Cortex of kidney (tissue), 1 donor: ENCODE results near the gene HACD3.
"Not testable (repeated sequence)": the region's sequence is repeated elsewhere in the genome, so short reads cannot be mapped to it uniquely, and the experiment has no call there.

ENCODE experiments used
- DNase-seq: peaks from one replicate; lab custom pipeline; 2025; lab: John Stamatoyannopoulos, UW

The HACD3 gene

DNA sequence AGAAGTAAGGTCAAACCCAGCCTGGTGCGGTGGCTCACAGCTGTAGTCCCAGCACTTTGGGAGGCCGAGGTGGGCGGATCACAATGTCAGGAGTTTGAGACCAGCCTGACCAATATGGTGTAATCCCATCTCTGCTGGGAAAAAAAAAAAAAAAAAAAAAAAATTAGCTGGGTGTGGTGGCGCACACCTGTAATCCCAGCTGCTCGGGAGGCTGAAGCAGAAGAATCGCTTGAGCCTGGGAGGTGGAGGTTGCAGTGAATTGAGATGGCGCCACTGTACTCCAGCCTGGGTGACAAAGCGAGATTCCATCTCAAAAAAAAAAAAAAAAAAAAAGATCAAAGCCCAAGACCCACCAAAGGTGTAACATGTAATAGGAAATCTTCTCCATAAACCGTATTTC lies 19.0 kb downstream of the HACD3 start:
- not testable (repeated sequence) for DNase-seq

DNA sequence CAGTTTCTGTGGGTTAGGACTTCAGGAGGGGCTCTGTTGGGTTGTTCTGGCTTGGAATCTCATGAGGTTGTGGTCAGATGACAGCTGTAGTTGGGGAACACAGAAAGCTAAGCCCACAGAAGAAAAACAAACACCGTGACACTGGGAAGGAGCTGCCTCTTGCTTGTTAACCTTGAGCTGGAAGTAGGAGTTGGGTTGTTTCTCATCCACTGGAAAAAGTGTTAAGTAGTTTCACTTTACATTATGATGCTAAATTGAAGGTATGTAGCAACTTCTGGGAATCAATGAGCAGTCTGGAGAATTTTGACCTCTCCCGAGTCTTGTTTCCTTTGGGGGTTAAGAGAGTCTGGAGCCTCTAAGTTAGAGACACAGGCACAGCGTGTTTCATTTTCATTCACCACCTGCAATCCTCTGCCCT lies 20.4 kb downstream of the HACD3 start:
- DNase-seq: no peak

DNA sequence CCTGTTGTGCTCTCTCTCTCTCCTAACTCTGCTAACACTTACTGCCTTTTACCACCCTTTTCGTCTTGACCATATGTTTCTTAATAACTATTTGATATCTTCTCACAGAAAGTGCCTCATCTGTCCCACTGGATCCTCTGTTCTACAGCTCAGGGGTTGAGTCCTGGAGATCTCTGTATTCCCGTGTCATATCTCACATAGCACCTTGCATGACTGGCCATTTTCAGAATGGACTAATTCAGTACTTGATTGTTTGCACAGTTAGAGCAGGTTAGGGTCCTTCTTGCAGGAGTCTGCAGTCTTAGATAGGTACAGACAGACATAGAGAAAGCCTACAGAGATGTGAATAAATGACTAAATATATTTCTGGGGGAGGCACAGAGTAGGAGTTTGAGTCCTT lies 20.9 kb downstream of the HACD3 start:
- DNase-seq: no peak

DNA sequence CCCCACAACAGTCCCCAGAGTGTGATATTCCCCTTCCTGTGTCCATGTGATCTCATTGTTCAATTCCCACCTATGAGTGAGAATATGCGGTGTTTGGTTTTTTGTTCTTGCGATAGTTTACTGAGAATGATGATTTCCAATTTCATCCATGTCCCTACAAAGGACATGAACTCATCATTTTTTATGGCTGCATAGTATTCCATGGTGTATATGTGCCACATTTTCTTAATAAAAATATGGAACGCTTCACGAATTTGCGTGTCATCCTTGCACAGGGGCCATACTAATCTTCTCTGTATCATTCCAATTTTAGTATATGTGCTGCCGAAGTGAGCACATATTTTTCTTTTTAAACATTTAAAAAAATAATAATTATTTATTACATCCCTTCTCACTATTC lies 22.6 kb downstream of the HACD3 start:
- not testable (repeated sequence) for DNase-seq

DNA sequence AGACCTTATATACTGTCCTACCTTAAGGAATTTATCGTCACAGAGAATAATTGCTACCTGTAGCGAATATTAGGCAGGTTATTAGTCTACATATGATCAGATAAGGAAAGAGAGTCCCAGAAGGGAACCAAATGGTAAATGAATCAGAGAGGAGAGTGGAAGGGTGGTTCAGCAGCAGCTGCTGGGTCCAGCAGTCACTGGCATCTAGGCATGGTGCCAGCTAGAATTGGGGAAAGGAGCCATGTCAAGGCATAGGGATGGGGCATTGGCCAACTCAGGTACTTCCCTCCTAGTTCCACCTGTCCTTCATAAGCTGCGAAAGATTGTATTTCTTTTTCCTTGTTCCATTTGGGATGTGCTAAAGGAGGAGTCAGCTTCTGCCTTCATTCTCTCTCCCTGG lies 23.4 kb downstream of the HACD3 start:
- no peak for DNase-seq

DNA sequence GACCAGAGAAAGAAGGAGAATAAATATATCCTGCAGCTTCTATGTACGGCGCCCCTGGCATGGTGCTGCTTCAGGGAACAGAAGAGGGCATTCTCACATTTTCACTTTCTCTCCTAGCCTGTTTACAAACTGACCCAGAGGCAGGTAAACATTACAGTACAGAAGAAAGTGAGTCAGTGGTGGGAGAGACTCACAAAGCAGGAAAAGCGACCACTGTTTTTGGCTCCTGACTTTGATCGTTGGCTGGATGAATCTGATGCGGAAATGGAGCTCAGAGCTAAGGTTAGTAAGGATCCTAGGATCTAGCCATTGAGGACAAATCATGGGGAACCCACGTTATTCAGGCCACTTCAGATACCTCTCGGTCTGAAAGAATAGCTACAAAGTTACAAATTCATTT lies 26.4 kb downstream of the HACD3 start:
- DNase-seq: no peak

DNA sequence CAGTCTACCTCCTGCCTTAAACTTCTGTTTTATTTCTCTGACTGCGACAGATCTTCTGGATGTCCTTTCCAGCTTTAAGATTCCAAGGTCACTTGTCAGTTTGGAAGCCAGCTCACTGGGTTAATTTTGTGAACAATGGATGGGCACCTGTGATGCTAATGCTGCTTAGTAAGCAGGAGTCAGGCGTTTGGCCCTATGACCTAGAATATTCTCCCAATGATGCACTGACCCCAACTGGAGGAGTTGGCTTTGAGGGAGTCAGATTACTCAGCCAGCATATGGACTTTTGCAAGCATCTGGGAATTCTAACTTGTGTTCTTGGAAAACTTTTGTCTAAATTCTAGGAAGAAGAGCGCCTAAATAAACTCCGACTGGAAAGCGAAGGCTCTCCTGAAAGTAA lies 28.1 kb downstream of the HACD3 start:
- no peak for DNase-seq

DNA sequence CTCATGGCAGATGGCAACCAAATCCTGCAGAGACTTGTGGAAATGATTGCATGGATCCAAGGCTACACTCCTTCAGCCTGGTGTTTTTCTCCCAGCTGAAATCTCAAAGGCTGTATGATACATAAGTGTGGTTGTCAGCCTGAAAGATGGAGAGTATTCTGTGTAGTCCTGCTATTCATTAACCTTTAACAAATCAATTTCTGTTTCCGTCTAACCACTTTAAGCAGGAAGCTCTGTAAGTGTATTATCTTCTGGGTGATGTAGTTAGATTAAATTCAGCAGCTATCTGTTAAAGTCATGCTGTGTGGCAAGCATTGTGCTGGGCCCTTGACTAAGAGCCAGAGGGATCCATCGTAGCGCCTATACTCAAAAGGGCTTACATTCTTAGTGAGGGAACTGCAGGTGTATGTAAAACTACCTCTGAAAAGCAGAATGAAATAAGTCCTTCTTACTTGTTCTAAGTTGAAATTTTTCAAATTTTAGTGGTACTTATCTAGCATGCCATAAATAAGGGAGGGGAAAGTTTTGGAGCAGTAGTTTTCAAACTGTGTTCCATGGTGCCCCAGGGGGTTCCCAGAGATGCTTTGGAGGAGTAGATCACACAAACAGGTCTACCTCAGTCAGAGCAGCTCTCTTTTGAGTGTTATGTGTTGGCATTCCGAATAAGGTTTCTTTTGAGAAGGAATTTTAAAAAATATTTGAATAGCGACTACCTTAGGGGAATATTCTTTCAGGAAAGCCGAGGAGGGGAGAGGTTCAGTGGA lies 28.9 kb downstream of the HACD3 start:
- DNase-seq: no peak

DNA sequence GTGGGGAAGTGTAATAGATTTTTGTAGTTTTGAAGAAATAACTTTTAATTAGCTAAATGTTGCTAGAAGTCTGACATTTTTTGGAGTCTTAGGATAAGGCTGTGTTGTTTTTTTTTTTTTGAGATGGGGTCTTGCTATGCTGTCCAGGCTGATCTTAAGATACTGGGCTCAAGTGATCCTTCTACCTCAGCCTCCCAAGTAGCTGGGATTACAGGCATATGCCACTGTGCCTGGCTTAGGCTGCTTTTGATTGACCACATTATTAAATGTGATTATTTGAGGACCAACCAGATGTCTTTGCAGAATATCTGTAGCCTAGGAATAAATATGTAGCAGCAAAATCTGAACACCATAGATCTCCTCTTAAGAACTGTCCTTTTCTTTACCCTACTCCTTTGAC lies 29.7 kb downstream of the HACD3 start:
- DNase-seq: no peak

DNA sequence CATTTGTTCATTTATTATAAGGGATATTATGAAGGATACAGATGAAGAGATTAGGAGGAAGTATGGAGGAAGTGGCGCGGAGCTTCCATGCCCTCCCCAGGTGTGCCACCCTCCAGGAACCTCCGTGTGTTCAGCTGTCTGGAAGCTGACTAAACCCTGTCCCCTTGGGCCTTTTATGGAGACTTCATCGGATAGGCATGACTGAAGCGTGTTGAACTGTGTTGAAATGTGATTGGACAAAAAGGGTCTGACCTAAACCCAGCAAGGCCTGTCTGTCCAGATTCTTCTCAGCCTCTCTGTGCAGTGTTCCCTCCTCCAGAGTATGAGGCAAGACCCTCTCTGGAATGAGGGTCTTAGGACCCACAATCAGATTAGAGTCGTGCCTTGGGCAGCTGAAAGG lies 31.7 kb downstream of the HACD3 start:
- DNase-seq: no peak

DNA sequence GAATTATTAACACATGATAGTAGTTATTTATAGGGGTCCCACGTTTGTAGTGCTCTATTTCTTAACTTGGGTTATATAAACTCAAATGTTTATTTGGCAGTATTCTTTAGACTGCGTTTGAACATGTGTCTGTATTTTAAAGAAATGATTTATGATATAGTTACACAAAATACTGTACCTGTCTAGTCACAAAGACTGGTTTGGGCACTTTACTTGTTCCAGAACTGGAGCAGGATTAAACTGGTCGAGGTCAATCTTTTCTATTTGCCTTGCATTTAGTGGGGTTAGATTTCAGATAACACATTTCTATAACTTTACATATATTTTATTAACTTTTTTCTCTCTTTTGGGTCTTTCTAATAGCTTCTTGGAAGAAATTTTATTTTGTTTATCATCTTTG lies 39.5 kb downstream of the HACD3 start:
- DNase-seq: no peak

DNA sequence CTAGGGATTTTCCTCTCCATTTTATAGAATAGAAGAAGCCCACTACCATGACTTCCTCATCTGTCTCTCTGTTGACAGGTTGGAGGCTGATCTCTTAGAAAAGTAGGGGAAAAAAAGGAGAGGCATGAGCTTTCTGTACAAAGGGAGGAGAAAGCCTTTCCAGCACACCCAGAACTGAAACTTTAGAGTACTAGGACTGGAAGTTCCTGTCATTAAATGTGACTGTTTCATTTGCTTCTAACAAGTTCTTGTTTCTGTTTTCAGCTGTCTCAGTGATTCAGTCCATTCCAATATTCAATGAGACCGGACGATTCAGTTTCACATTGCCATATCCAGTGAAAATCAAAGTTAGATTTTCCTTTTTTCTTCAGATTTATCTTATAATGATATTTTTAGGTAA lies 41.7 kb downstream of the HACD3 start:
- DNase-seq: no peak

DNA sequence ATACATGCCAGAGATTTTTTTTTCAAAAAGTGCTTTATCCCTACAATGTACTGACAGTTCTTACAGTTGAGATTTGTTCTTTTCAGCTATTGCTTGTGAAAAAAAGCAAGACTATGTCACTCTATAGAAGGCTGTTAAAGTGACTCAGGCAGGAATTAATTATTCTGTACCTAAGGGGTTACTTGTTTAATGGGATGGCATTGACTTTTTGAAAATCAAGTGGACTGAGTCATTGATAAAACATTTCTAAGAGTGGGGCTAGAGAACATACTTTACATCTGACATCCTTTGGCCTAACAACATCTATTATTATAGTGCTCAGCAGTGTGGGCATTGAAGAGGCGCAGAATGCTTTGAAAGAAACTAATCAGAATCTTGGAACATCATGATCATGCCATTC lies 46.4 kb downstream of the HACD3 start:
- DNase-seq: no peak

DNA sequence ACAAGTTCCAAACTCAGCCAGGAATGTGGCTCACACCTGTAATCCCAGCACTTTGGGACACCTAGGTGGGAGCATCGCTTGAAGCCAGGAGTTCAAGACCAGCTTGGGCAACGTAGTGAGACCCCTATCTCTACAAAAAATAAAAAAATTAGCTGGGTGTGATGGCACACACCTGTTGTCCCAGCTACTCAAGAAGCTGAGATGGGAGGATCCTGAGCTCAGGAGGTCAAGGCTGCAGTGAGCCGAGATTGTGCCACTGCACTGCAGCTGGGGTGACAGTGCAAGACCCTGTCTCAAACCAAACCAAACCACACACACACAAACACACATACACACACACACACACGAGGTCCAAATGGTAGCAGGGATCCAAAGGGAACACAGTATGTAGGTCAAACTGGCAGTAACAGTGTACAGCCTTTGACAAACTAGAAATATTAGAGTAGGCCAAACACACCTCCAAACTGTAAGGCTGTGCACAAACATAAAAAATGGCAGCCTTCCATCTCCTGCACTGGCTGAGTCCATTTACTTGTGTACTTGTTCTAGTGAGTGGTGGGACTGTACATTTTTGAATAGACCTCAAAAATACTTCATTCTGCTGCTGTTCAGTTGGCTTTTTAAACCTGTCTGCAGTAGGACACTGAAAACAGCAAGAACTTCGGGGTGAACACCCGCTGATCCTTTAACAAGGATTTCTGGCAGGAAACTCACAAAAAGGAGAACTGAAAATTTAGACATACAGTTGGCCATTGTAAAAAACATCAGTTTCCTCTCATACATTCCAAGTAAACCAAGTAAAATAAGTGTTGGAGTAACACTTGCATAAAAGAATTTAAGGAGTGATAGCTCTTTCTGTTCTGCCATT lies 47.1 kb downstream of the HACD3 start:
- no peak for DNase-seq

DNA sequence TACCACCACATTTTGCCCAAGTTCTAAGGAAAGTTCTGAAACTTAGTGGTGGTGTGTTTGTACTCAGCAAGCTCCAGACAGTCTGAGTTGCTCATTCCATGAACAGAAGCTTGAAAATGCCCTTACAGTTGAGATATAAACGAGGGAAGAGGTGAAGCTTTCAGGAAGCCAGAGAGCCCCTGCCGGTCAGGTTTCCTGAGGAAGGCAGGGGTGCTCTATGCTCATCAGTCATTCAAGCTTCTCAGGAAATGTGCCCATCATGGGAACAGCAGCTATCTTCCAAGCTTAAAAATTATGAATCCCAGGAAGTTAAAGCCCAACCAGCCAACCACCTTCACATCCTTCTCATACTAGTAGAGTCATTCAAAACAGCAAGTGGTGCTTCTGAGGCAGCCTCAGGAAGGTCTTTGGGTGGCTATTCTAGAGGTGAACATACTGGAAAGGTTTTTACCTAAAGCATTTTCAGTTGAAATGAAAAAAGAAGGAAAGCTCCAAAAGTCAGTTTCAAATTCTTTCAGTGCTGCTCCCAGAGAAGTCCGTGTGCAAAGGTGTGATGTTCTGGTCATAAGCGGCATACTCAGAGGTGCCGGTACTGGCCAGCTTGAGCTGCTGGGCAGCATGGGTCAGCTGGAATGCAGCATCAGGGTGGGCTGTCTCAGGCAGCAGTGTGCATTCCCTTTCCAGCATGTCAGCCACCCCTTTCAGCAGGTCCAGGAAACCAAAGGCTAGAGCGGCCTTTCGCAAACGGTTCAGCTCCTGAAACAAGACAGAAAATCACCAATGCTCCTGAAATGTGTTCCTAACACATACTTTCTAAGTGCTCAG lies 48.9 kb downstream of the HACD3 start:
- no peak for DNase-seq

DNA sequence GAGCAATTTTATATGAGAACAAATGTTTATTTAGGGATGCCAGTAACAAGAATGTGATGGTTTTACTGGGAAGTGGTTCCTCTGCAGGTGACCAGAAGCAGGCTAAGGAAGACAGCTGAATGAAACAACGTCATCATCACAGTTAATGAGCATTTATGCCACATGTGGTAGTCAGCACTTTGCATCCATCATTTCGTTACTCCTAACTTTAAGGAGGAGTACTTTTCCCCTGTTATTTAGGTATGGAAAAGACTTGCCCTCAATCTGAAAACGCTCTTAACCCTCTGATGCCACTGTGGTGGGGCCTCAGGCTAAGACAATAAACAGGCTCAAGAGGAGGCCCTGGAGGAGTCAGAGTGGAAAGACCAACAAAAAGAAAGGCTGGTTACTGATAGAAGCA lies 49.5 kb downstream of the HACD3 start:
- DNase-seq: no peak

DNA sequence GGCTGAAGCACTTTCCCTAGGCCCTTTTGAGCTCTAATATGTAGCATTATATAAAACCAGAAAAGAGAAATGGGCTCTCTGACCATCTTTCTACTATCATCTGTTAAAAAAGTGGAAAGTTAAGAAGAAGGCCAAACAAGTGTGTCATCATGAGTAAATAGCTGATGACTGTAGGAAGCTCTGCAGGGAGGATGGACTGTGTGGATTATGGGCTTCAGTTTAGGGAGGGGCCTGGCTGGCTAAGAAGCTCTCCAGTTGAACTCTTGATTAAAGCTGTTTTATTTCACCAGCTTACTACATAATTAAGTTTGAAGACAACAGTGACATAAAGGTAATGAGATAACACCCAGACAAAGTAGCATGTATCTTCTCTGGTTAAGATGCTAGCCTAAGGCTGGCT lies 50.0 kb downstream of the HACD3 start:
- DNase-seq: no peak

DNA sequence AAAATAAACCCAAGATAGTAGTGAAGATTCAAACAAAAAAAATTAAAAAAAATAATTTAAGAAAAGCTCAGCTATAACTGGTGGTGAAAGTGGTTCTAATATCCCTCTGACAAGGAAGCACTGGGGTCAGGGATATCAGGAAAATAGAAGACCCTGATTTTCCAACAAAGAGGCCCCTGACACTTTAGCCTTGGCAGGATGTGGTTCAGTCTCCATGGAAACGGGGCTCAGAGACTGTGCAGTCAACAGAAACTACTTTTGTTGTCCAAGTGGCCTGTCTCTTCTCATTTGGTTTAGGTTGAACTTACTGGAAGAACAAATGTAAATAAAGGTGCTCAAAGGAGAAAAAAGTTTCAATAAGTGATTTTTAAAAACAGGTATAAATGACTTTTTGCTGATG lies 53.4 kb downstream of the HACD3 start:
- DNase-seq: no peak

DNA sequence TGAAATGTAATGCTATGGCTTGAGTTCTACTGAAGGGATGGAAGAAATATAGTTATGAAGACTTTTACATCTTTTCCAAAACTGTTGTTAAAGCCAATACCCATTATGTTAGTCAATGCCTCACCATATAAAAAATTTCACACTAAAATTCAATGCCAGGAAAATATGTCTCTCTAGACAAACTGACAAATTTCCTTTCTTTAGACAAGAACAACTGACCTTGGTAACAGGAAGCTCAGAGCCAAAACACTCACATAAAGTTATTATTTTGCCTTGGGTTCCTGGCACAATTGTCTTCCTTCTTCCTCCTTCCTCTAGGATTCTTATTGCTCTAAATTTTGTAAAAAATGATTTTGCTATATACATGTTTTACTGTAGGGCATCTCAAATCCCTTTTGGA lies 54.0 kb downstream of the HACD3 start:
- no peak for DNase-seq

DNA sequence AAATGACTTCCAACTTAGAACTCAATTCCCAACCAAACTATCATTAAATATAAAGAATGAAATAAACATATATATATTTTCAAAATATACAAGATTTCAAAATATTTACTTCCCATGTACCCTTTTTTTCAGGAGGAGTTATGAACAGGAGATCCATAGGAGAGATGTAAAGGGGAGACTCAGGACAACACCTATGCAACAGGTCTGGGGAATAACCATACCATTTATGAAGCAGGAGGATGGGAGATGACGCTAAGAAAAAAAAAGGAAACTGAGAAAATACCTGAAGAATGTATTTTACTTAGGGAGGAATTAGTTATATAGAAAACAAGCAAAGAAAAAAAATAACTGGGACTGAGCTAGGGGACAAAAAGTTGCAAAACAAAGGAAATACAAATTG lies 56.8 kb downstream of the HACD3 start:
- DNase-seq: no peak

DNA sequence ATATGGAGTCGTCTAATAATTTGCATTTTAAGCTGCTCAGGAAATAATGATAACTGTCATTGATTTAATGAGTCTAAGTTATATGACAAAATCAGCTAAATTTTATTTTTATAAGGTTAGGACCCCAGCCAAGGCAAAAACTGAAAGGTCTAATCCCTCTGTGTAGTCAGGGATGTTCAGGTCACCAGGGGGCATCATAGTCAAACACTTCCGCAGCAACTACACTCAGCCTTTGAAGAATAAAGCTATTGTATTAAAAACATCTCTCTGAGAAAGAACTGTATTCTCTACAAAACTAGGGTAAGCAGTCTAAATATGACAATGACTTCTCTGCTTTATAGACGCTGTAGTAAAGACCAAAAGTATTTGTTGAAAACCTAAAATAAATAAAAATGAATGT lies 65.7 kb downstream of the HACD3 start:
- DNase-seq: no peak

DNA sequence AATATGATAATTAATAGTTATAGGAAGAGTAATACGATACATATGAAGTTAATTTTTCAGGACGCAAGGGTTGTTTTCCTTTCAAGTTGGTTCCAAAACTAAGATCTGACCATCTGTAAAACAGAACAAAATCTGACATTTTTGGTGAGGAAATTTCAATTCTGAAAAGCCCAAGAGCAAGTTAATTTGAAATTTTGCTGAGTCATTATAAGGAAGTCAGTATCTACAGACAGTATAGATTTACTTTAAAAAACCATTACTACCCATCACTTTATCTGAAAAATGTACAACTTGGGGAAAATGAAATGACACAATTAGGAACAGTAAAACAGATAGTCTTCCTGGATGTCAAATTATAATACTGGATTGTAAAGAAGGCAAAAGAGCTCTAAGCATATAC lies 68.2 kb downstream of the HACD3 start:
- no peak for DNase-seq

DNA sequence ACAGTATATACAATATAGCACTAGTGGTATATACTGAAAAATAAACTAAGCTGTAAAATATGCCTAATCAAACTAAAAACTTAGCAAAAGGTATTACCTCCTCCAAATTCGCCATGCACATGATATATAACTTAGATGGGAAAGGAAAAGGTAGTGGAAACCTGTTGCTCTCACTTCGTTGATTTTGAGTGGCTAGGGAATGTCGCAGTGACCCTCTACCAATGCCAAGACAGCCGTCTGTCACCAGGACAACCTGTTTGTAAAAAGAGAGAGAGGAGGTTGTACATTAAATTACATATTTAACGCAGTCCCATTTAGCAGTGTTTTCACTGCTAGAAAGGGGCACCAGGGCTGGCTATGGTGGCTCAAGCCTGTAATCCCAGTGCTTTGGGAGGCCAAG lies 69.4 kb downstream of the HACD3 start:
- no peak for DNase-seq
